ENCODE data around the gene PECR. TPM values are rescaled to one million over a fixed set of nuclear protein-coding genes. Genes with fewer than 3 reads are reported as not detected.

The PECR gene
- total and polyA plus RNA-seq, 2 donors (not counting 1 experiment from before 2014, with no cell fraction given) = 9.5 to 16.5 TPM

GRCh38 chr2:216083464-216084281 lies 2.1 kb upstream of the PECR start:
- H3K27ac ChIP-seq (ENCODE audit: low read length in 2 of 2) = peak overlapping the region in 1 of 2 donors; percentile 75
- H3K4me2 ChIP-seq (replicated peaks; ENCODE audit: low read depth, low read length, poor library complexity, severe bottlenecking) = peak overlapping the region; percentile 66
- no peaks in the 10 kb centered on the region for H3K9me3 ChIP-seq (ENCODE audit: control extremely low read depth in 1 of 3, control insufficient read depth in 2 of 3, insufficient read depth in 1 of 3, low read length in 2 of 3)
- Mint-ChIP-seq H3K27ac (peak overlapping the region; percentile 78), H3K9me3 (ENCODE audit: insufficient read depth) (no peaks in the 10 kb centered on the region), H3K4me3 (peak overlapping the region; percentile 14), H3K27me3 (no peaks in the 10 kb centered on the region), H3K4me1 (peaks cover 45% of the 10 kb centered on the region)
- ChIA-PET POLR2A (interaction anchor here (2.9 kb wide), 1 partner anchor 26 kb away, joined by 17 read pairs; the partner anchor contains the start of gene XRCC5), CTCF (interaction anchor here (0.7 to 1.9 kb wide), 5 partner anchors 24 to 50 kb away, joined by 3 to 5 read pairs (median 5); partner anchors contain the start of gene XRCC5)
- H3K79me2 ChIP-seq (ENCODE audit: control insufficient read depth, insufficient read depth, low read length) = peaks cover 8% of the 10 kb centered on the region
- intact Hi-C loops (cut with micrococcal nuclease) = loop anchor here (5.0 kb wide), 1 partner anchor 71 kb away; the partner anchor contains the start of gene MREG
- H3K27me3 ChIP-seq (replicated peaks in 1 of 4; ENCODE audit: control extremely low read depth in 1 of 4, control insufficient read depth in 3 of 4, insufficient read depth in 4 of 4, low read length in 3 of 4) = no peaks in the 10 kb centered on the region
- H3K9ac ChIP-seq (ENCODE audit: low read length) = no peak overlapping the region
- TF ChIP-seq CTCF (IDR thresholded peaks at IDR 0.05) (no peak), EZH2 (IDR thresholded peaks at IDR 0.05; ENCODE audit: borderline replicate concordance, insufficient read depth, low read depth, low read length, poor library complexity, severe bottlenecking) (no peak)
- 94% methylated on average over 10 of the region's 11 CpGs for WGBS (ENCODE audit: insufficient coverage)
- DNase-seq (no peak), ATAC-seq (ENCODE audit: low read depth) (no peak)
- no peak overlapping the region for H2AFZ ChIP-seq (ENCODE audit: insufficient read depth, low read depth, low read length, poor library complexity, severe bottlenecking)
- H4K20me1 ChIP-seq (ENCODE audit: control insufficient read depth, insufficient read depth, low read length, poor library complexity, severe bottlenecking) = no peaks in the 10 kb centered on the region
- peaks cover 40 to 41% of the 10 kb centered on the region in 2 donors for H3K4me1 ChIP-seq (ENCODE audit: control insufficient read depth in 2 of 2, insufficient read depth in 2 of 2, low read length in 2 of 2)
- no peak overlapping the region for H3K4me3 ChIP-seq (ENCODE audit: control extremely low read depth in 1 of 5, extremely low read depth in 1 of 5, insufficient read depth in 1 of 5, low read depth in 2 of 5, low read length in 4 of 5)
- no peaks in the 10 kb centered on the region for H3K36me3 ChIP-seq (replicated peaks in 1 of 2; ENCODE audit: control extremely low read depth in 1 of 2, control insufficient read depth in 1 of 2, extremely low read depth in 1 of 2, insufficient read depth in 2 of 2, low read length in 1 of 2)

Data from B cell (primary cell).